ENCODE data around the gene MIAT.

DNA sequence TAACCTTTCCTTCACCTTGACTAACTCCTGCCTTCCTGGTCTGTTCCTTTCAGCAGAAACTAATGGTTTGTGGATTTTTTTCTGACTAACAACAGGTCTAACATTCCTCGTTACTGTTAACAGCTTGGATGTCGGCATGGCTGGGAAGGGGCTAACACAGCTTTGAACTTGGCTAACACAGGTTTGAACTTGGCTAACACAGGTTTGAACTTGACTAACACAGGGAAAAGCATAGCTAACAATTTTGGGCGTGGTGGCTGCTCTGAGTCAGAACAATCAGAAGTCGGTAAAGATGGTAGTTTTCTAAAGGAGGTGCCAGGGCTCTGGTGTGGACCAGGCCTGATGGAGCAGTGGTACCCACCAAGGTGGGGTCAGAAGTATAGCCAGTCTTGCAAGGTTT lies 16.1 kb downstream of the MIAT start:
- TF ChIP-seq CTCF (conservative IDR thresholded peaks at IDR 0.05 in 1 of 2, IDR thresholded peaks at IDR 0.05 in 1 of 2; ENCODE audit: low read depth in 1 of 2, low read length in 2 of 2) (no peak), EZH2 (IDR thresholded peaks at IDR 0.05; ENCODE audit: low read length, missing control alignments) (no peak)
